ENCODE data around the gene CNOT3.

Gene CNOT3

GRCh38 chr19:54189145-54189734 is 51.7 kb downstream of the CNOT3 start, which contains the start of gene MBOAT7:
TSS of gene MBOAT7 (minus strand) at chr19:54189580. CDS start at chr19:54188508, 1,072 bp downstream.
- TF ChIP-seq, protein P1, sequence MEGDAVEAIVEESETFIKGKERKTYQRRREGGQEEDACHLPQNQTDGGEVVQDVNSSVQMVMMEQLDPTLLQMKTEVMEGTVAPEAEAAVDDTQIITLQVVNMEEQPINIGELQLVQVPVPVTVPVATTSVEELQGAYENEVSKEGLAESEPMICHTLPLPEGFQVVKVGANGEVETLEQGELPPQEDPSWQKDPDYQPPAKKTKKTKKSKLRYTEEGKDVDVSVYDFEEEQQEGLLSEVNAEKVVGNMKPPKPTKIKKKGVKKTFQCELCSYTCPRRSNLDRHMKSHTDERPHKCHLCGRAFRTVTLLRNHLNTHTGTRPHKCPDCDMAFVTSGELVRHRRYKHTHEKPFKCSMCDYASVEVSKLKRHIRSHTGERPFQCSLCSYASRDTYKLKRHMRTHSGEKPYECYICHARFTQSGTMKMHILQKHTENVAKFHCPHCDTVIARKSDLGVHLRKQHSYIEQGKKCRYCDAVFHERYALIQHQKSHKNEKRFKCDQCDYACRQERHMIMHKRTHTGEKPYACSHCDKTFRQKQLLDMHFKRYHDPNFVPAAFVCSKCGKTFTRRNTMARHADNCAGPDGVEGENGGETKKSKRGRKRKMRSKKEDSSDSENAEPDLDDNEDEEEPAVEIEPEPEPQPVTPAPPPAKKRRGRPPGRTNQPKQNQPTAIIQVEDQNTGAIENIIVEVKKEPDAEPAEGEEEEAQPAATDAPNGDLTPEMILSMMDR (IDR thresholded peaks at IDR 0.05; ENCODE audit: low read depth, low read length, missing control alignments): peak; percentile 11
- in situ Hi-C loops (cut with HindIII; ENCODE audit: low sequenced_read_pairs): no loop called here
- no peak for DNase-seq (ENCODE audit: low read depth)
- peak within 1 kb of the TSS; percentile 72 for H3K4me3 ChIP-seq (ENCODE audit: low read depth, low read length)

GRCh38 chr19:54189735-54190502 is 52.4 kb downstream of the CNOT3 start:
- in situ Hi-C loops (cut with HindIII; ENCODE audit: low sequenced_read_pairs): no loop called here
- peak overlapping the region; percentile 72 for H3K4me3 ChIP-seq (ENCODE audit: low read depth, low read length)
- TF ChIP-seq, protein P1 (IDR thresholded peaks at IDR 0.05; ENCODE audit: low read depth, low read length, missing control alignments): no peak
- peak; percentile 100 for DNase-seq (ENCODE audit: low read depth)

DNA sequence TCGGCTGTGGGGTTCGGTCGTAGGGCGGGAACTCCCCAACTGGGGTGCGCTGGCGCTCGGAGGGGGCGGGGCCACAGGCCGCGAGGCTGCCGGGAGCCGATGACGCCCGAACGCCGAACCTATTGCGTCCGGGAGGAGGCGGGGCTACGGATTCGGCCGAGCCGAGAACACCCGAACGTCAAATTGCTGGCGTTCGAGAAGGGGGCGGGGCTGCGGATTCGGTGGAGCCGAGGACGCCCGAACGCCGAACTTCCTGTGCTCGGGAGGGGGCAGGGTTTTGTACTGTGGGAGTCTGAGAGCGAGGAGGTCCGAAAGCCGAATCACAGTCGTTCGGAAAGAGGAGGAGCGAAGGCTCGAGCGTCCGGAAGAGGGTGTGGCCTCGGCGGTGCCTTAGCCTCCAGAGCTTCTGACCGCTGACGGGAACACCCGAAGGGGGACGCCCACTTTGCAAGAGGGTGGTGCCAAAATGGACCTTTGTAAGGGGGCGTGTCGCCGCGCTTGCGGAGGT is 53.0 kb downstream of the CNOT3 start:
- DNase-seq (ENCODE audit: low read depth): peak; percentile 100
- TF ChIP-seq, protein P1 (IDR thresholded peaks at IDR 0.05; ENCODE audit: low read depth, low read length, missing control alignments): no peak
- peak overlapping the region; percentile 72 for H3K4me3 ChIP-seq (ENCODE audit: low read depth, low read length)
- in situ Hi-C loops (cut with HindIII; ENCODE audit: low sequenced_read_pairs): no loop called here

GRCh38 chr19:54191011-54191810 is 53.6 kb downstream of the CNOT3 start, which contains the start of gene TSEN34:
TSS of gene TSEN34 (plus strand) at chr19:54191308. CDS start at chr19:54191365, 57 bp downstream.
- H3K4me3 ChIP-seq (ENCODE audit: low read depth, low read length): peak within 1 kb of the TSS; percentile 72
- DNase-seq (ENCODE audit: low read depth): peak; percentile 19
- TF ChIP-seq, protein P1 (IDR thresholded peaks at IDR 0.05; ENCODE audit: low read depth, low read length, missing control alignments): no peak
- in situ Hi-C loops (cut with HindIII; ENCODE audit: low sequenced_read_pairs): no loop called here

DNA sequence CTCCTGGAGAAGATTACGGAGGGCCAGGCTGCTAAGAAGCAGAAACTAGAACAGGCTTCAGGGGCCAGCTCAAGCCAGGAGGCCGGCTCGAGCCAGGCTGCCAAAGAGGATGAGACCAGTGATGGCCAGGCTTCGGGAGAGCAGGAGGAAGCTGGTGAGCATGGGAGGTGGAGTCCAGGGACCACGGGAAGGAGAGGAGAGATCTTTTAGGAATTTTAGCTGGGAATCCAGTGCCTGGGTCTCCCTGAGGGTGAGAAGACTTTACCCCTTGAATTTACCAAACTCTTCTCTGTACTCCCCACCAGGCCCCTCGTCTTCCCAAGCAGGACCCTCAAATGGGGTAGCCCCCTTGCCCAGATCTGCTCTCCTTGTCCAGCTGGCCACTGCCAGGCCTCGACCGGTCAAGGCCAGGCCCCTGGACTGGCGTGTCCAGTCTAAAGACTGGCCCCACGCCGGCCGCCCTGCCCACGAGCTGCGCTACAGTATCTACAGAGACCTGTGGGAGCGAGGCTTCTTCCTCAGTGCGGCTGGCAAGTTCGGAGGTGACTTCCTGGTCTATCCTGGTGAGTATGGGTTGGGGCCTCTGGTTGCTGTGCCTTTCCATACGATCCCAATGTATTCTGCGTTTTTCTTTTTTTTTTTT is 54.4 kb downstream of the CNOT3 start:
- no peak for DNase-seq (ENCODE audit: low read depth)
- H3K4me3 ChIP-seq (ENCODE audit: low read depth, low read length): peak overlapping the region; percentile 72
- in situ Hi-C loops (cut with HindIII; ENCODE audit: low sequenced_read_pairs): no loop called here

More for the DNA sequence above, 54.4 kb downstream of the CNOT3 start:
- TF ChIP-seq, protein P1 (IDR thresholded peaks at IDR 0.05; ENCODE audit: low read depth, low read length, missing control alignments): no peak
